K562 (cell line): ENCODE measurements around the gene NET1.

Experiments used
- CBFB ChIP-seq: sonication (generic); formaldehyde crosslinking; IDR thresholded peaks from 2 replicates; pipeline ENCODE4 v1.4.0; 2020; ENCODE audit warnings: mild to moderate bottlenecking, missing genetic modification reagents
- CC2D1A ChIP-seq: fragments of 450-650 bp; IDR thresholded peaks from 2 replicates; pipeline ENCODE4 v1.6.1; 2017; ENCODE audit warnings: mild to moderate bottlenecking
- COPS2 ChIP-seq: fragments of 450-650 bp; conservative IDR thresholded peaks from 2 replicates; pipeline ENCODE4 v1.6.1; 2016; ENCODE audit warnings: mild to moderate bottlenecking, moderate library complexity
- CTCF ChIP-seq, 3 experiments: IDR thresholded peaks in 2 of 3; conservative IDR thresholded peaks in 1 of 3; 2 replicates each; pipeline ENCODE4 v1.5.1; 2011 to 2012; ENCODE audit warnings: low read length in 3 of 3, mild to moderate bottlenecking in 3 of 3, control low read depth in 2 of 3, improper control_type of control experiment in 1 of 3, inconsistent platforms in 1 of 3, low read depth in 1 of 3, mixed read lengths in 1 of 3, moderate library complexity in 1 of 3; ENCODE audit not compliant: insufficient read depth in 2 of 3
- KAT7 ChIP-seq: sonication (generic); formaldehyde crosslinking; IDR thresholded peaks from 2 replicates; pipeline ENCODE4 v1.8.0; 2022; ENCODE audit warnings: missing genetic modification reagents, mild to moderate bottlenecking, borderline replicate concordance
- PATZ1 ChIP-seq: fragments of 250-450 bp; sonication (Bioruptor Pico); IDR thresholded peaks from 2 replicates; pipeline ENCODE4 v1.5.0; 2020; ENCODE audit warnings: mild to moderate bottlenecking, borderline replicate concordance
- POLR2AphosphoS5 ChIP-seq: IDR thresholded peaks from 2 replicates; pipeline ENCODE4 v1.6.1; 2011; ENCODE audit warnings: mild to moderate bottlenecking, low read depth, low read length, moderate library complexity; ENCODE audit not compliant: control insufficient read depth, insufficient read depth
- SMARCE1 ChIP-seq: fragments of 450-650 bp; IDR thresholded peaks from 2 replicates; pipeline ENCODE4 v1.7.1; 2016; ENCODE audit warnings: mild to moderate bottlenecking
- SPI1 ChIP-seq: IDR thresholded peaks from 2 replicates; pipeline ENCODE4 v1.6.1; 2011; ENCODE audit warnings: low read depth, low read length, control low read depth, borderline replicate concordance
- ZNF274 ChIP-seq: IDR thresholded peaks from 2 replicates; pipeline ENCODE4 v1.6.1; 2011; ENCODE audit warnings: low read depth, mild to moderate bottlenecking, low read length, moderate library complexity, borderline replicate concordance
- ZNF740 ChIP-seq, 3 experiments: fragments of 200-800 bp in 1 of 3; sonication (Bioruptor generic) in 1 of 3; sonication (generic) in 1 of 3; formaldehyde crosslinking in 1 of 3; IDR thresholded peaks; 2 replicates each; pipeline versions ENCODE4 v1.6.1 to v1.8.0; 2016 to 2022; ENCODE audit warnings: mild to moderate bottlenecking in 2 of 3, missing compliant biosample characterization in 2 of 3, missing genetic modification characterization in 2 of 3, missing genetic modification reagents in 1 of 3

GRCh38 chr10:5497289-5497688 is 84.9 kb downstream of the NET1 start:
- TF ChIP-seq ZNF274 (no peak), SPI1 (no peak), ZNF740 (CRISPR knock-in tag; IDR thresholded peaks at IDR 0.05) (no peak), ZNF740 (tag; IDR thresholded peaks at IDR 0.05) (no peak), CBFB (CRISPR knock-in tag) (no peak), SMARCE1 (peak; percentile 20; the same call in 1 of the 2 replicates), PATZ1 (CRISPR knock-in tag) (no peak), CC2D1A (no peak), CTCF (IDR thresholded peaks at IDR 0.05 in 2 of 3, conservative IDR thresholded peaks at IDR 0.05 in 1 of 3; ENCODE audit: insufficient read depth in 2 of 3, low read depth in 1 of 3, low read length in 3 of 3) (no peak), COPS2 (no peak), POLR2AphosphoS5 (no peak), KAT7 (CRISPR knock-in tag) (no peak)
